NCI-H2029 (cell line): ENCODE results near the gene TP53TG5.
"Not testable (repeated sequence)": the region's sequence is repeated elsewhere in the genome, so short reads cannot be mapped to it uniquely, and the experiment has no call there.

Experiments
- DNase-seq: peaks from one replicate; lab custom pipeline; 2025; lab: John Stamatoyannopoulos, UW

Gene TP53TG5

DNA sequence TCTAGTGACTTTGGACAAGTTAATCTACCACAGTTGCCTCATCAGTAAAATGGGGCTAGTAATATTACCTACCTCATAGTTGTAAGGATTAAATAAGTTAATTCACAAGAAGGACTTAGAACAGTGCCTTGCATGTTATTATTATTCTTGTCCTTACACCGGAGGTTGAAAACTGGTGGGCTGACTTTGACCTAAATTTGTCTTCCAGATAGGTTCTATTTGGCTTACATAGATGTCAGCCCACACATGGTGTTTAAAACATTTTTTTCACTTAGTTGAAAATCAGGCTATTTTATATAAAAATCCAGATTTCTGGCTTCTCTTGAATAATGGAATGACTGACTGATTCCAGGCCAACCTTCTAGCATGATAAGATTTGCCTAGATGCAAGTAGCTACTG is 11.9 kb downstream of the TP53TG5 start:
- DNase-seq, result no peak

DNA sequence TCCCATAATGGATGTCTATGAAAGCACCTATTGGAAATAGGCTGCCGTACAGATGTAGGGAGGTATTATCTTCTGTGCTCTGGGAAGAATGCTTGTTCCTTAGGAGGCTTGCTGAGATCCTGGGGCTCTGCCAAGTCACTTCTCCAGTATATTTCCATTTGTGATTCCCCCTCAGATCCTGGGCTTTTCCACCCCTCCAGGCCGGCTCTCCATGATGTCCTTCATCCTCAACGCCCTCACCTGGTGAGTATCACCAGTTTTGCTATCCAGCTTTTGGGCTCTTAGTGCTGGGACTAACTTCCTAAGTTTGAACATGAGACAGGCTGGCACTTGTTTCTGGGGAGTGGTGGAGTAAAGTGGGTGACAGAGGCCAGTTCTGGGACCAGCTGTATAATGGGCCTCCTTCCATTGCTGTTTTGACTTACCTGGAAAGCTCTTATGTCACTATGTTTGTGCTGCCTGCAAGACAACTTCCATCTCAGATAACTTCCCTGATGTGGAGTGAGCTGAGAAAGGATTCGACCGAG is 12.6 kb downstream of the TP53TG5 start:
- DNase-seq, result no peak

DNA sequence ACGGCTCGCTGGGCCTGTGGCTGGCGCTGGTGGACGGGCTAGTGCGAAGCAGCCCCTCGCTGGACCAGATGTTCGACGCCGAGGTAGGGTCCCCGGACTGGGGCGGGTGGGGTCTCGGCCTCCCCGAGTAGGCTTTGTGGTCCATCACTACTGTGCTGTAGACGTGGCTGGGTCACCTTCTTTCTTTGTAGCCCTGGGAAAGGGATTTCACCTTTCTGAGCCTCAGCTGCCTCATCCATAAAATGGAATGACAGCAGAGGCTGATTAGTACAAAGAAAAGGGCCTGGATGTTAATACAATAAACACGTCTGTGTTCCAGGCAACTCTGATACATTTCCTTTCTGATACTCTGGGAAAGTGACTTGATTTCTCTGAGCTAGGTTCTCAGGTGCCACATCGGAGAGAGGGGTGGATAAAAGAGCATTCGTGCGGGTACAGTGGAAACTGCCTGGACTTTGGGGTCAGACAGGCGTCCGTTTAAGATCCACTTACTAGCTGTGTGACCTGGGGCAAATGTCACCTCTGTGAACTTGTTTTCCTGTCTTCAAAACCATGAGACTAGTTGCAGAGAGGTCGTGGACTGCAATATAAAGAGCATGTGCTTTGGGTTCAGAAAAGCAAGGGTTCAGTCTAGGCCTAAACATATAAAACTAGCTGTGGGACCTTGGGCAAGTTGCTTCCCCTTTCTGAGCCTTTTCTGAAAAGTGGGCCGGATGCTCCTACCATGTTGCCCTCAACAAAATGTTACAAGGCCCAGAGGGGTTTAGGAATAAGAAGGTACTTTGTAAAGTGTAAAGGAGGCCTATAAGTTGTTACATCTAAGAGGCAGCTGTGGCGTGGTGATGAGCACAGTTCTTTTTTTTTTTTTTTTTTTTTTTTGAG is 14.3 kb downstream of the TP53TG5 start:
- no peak for DNase-seq

DNA sequence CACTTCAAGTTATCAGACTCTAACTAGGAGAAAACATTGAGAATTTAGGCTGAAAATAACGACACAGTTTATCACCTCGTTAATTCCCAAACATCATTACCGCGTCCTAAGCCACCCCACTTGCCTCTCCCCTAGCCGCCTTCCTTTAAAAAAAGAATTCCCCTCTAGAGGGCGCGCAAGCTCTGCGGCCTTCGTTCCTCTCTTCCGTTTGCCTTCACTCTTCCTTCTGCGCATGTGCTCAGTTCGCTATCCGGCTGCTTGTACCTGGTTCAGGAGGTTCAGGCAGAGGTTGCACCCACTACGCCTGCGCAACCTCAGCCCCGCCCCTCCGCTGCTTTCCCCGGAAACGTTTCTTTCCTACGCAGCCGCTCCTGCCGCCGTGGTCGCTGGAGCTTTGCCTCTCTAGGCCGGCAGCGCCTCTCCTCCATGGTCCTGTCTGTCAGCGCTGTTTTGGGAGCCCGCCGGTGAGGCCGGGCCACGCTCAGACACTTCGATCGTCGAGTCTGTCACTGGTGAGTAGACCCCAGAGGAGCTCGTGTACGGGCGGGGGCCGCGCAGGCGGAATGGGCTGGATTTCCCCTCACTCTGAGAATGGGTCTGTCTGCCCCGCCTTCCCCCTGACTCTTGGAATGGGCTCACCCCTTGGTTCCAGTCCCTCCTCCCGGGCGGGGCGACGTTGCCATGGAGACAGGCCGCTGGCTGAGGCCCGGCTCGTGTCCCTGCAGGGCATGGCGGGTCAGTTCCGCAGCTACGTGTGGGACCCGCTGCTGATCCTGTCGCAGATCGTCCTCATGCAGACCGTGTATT is 15.1 kb downstream of the TP53TG5 start, which contains the start of gene SYS1:
Gene SYS1 (plus strand): TSS at position 353 of the 807 bp plus-strand sequence. CDS start 376 bp downstream, at position 729.
- DNase-seq, result peak; percentile 97

DNA sequence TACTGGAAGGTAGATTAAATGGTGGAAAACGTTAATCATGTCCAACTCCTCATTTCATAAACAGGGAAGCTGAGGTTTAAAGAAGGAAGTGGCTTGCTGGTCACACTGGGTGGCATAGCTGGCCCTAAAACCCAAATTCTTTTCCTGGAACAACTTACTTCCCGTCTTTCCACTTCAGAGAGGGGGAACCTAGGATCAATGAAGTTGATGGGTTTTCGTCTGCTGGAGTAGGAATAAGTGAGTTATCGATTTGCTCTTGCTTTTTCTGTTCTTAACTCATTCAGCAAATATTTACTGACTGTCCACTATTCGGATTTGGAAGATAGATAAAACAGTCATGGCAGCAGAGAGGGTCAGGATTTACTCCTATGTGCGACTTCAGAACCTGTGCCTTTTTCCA is 16.3 kb downstream of the TP53TG5 start:
- DNase-seq, result no peak

DNA sequence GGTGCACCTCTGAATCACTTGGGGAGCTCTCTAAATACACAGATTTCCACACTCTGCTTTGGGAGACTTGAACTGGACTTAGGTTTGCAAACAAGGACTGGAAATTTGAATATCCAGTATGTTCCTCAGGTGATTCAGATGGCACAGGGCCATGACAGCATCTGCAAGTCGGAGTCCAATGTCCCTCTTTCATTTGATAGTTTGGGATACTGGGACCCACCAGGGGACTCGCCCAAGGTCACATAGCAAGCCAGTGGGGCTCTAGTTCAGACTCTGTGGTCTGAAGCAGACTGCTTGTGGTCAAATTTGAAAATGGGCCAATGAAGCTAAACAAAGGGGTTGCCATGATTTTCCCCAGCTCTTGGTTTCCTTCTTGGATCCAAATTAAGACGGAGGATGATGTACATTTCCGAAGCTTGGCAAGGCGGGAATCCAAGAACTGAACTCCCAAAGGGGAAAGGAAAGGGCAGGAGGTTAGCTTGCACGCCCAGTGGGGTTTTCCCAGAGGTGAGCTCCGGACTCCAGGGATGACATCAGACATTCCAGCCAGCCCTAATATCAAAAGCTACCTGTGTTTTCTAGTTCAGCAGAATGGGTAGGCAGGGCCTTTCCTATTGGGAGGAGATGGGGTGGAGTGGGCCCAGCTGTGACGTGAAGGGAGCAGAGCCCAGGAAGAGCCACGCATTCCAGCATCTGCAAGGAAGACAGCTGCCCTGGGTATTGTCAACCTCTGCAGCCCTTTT is 18.5 kb downstream of the TP53TG5 start:
- no peak for DNase-seq

DNA sequence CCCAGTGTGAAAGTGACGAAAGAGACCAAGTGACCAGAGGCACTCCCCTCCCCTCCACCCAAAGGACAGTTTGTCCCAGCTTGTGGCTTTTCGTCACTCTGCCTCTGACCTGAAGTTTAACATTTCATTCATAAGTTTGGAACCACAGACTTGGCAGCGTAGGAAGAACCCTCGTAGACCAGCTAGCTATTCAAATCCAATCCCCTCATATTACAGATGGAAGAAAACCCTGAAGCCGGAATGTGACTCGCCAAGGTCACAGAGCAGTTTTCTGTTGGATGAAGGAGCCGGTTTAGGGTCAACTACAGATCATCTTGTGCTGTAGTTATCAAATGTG is 19.1 kb downstream of the TP53TG5 start:
- no peak for DNase-seq

DNA sequence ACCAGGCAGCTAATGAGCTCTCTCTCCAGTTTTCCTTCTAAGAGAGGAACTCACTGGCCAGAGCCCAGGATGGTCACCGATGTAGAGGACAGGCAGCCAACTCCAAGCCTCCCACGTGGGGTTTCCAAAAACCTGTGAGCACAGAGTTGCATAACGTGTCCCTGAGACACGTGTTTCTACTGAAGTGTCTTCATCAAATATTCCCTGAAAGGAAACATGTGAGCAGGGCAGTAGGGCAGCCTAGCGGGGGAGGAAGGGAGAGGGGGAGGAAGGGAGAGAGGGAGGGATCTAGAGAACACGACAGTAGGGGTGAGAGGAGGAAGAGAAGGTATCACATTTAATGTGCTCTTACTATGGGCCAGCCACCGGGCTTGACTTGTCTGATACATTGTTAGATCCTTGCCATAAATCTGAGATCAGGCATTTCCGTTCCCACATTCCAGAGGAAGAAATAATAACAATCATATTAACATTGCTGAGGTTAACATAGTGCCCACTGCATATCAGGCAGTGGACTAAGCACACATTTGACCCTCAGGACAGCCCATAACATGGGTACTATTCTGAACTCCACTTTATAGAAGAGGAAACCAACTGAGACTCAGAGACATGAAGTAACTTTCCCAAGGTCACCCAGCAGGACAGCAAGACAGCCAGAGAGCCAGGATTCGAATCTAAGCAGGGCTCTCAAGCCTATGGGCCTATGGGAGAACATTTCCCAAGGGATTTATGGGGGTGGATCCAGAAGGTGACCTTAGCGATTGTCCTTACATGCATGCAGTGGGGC is 19.6 kb downstream of the TP53TG5 start:
- DNase-seq, result peak; percentile 91

DNA sequence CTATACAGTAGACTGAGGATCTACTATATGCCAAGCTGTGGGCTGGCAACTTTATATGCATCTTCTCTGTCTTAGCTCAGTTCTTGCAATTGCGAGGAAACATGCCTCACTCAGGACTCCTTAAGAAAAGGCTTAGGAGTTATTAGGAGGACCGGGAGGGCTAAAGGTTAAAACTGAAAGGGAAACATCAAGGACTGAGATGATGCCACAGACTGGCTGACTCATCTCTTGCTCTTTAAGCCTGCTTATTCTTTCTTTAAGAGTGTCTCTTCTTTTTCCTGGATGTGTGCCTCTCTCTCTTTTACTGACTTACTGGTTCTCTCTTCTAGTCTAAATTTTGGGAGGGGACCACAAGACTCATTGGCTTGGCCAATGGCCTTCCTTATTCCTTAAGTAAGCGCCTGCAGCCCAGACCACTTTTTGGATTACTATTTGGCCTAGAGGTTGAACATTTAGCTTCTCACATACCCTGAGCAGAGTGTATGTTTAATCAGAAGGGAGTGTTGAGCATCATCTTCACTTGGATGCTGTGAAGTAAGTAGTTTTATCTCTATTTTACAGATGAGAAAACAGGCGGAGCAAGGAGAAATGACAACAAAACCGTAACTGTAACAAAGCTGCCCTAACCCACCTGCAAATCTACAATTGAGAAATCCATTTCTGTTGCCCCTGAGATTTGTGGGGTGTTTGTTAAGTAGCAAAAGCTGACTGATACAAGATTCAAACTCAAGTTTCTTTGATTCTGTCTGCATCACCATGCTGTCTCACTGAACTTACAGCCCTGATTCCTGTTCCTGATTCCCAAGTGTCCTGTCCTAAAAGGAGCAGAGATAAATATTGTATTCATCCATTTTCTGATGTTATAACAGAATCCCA is 22.7 kb downstream of the TP53TG5 start:
- DNase-seq, result no peak

DNA sequence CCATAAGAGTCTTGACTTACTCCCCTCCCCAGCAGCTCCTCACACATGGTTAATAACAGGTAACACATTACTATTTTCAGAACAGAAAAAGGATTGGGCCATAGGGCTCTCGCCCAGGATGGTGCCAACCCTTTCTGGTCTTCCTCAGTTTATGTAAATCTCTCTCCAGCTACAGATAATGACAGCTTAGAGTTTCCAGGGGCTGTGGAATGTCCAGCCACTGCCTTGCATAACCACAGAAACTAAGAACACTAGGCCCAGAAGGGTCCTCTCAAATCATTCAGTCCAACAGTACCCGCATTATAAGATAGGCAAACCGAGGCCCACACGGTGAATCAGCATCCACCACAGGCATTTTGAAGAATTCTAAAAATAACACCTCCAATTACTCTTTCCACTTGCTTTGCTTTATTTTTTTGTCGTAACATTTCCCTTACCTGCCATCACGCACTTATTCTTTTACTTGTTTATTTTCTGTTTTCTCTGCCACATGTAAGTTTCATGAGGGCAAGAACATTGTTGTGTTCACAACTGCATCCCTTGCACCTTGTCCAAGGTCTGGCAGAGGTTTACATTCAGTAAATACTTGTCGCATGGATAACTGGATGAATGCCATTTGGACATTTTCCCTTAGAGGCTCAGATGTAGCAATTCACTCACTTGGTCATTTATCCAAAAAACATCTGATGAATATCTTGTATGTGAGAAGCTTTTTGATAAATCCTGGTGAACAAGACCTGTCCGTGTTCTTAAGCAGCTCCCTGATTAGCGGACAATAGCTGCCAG is 23.5 kb downstream of the TP53TG5 start:
- peak; percentile 41 for DNase-seq

DNA sequence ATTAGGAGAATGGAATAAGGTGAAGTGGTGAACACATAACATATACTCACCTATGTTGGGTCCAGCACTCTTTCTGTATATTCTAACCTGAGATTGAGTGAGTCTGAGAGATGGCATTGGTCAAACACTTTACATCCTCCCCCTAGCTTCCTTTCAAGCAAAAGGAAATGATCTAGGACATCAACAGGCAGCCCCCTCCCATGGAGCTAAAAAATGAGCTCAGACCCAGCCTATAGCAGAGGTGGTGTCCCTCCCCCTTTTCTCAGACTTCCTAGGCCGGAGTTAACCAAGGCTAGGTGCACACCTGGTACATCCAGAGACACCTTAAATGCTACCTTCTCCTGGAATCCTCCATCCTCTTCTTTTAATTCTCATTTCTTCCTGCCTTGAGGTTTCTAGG is 24.4 kb downstream of the TP53TG5 start:
- no peak for DNase-seq

DNA sequence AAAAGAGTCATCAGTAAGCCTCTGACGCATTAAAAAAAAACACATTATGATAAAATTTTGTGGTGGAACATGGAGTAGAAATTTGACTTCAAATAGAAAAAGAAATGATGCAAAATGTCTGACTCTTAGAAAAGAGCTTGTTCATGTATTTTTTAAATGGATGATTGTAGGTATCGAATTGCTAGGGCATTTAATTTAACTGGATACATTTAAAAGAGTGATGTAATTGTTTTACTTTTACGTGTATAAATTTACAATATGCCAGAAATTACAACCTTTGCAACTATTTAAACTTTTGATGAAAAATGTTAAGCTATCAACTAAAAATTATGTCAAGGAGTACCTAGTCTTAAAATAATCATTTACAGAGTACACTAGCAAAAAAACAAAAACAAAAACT is 25.4 kb downstream of the TP53TG5 start:
- DNase-seq, result no peak

DNA sequence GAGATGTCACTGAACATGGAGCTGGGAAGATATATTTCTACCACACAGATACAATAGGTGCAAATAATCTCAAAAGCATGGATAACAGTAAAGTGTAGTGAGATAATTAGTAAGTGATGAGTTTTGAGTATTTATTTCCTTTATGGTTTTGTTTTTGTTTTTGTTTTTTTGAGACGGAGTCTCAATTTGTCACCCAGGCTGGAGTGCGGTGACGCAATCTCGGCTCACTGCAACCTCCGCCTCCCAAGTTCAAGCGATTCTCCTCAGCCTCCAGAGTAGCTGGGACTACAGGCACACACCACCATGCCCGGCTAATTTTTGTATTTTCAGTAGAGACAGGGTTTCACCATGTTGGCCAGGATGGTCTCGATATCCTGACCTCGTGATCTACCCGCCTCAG is 27.3 kb downstream of the TP53TG5 start:
- not testable (repeated sequence) for DNase-seq

DNA sequence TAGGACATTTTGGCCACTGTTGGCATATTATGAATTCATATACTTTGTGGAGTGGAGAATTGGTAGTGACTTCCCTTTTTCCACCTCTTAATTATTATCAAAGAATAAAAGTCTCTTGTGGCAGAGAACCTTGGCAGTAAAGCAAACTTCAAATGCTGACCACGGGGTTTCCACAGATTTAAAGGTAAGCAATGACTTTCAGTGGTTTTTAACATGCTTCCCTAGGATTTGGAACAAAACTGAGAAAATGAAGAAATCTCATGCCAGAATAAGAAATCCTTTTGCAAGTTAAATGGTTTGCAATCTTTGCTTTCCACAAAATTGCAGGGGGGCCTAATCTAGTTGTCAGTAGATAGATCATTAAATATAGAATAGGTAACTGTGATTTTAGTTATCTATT is 27.9 kb downstream of the TP53TG5 start:
- no peak for DNase-seq

DNA sequence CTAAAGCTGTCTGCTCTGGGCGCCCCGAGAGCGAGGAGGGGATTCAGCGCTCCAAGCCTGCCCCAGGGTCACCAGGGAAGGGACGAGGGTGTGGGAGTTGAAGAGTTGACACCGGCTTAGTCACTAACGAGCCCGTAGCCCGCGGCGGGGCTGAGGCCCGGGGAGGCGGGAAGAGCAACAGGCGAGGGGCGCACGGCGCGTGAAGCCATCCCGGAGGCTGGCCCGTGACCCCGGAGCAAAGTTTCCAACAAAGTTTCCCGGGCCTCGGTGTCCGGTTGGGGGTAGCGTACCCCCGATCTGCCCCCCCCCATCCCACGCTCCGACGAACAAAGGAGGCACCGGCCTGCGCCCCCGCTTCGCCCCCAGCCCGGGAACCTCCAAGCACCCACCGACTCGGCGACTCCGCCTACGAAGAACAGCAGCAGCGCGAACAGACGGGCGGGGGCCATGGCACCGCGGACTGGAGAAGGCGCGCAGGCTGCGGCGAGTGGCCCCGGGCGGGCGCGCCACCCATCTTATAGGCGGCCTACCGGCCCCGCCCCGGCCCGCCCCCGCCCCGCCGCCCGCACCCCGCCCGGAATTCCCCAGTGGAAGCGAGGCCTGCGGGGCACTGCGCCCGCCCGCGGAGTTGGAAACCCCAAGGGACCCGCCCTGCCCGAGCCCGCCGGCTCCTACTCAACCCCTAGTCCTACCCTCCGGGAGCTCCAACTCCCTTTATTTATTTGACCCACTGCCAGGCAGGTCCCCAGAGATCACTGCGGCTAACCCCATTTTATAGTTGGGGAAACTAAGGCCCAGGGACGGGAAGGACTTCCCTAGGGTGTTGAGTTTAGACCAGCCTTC is 30.0 kb downstream of the TP53TG5 start, which contains the start of gene SDC4:
Gene SDC4 (minus strand): TSS at position 489 of the 843 bp plus-strand sequence. CDS start 40 bp downstream, at position 449.
- DNase-seq, result peak; percentile 30

DNA sequence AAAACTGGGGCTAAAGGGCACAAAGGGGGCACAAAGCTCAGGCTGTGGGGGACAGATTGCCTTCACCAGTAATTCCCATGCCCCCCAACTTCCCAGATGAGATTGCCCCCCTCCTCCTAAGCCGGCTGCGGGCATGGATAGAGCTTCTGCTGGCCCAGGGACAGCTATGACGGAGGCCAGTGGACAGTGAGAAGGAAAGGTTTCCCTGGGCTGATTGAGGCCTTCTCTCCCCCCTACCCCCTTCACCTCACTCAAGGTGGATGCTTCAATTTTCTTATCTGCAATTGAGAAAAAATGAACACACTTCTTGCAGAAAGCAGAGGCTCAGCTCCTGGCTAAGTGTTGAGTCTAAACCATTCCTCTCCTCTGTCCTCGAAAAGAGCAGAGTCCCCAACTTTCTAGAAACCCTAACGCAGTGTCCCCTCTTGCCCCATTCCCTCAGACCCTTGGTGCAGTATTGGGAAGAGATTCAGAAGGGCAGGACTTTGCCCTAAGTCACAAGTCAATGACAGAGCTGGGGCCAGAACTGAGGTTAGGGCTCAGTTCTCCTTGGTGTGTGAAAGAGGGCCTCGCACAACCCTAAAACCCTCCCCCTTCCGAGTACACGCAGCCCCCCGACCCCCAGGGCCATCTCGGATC is 30.7 kb downstream of the TP53TG5 start:
- DNase-seq, result no peak

DNA sequence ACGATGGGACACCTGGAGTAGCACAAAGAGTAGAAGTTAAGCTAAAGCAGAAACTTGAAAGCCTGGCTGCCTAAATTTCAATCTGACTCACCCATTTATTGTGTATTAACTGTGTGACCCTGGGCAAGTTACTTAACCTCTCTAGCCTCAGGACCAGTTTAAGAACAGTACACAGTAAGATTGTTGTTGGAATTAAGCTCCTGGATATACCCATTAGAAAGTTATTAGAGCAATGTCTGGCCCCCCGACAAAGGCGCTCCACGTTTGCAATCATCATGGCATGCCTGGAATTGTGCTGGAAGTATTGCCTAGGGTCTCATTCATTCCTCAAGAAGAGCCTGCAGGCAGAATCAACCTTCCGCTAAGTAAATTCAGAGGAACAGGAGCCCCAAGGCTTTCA is 31.3 kb downstream of the TP53TG5 start:
- no peak for DNase-seq

DNA sequence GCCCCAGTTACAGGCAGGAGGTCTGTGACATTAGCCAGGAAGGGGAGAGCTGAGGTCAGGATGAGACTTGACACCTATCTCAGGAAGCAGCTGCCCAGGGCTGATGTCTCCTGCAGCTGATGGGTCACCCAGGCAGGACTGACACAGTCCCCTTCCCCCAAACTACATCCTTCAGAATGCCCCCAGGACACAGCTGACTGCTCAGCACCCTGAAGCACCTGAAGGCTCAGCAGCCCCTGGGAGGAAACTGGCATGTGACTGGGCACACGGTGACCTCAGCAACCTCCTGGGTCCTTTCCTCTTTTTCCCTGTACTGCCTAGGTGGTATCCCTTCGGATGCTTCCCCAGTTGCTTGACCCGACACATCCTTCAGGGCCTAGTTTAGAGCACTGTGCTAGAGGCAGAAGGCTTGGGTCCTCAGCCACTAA is 31.8 kb downstream of the TP53TG5 start:
- DNase-seq, result no peak
